Gastroesophageal sphincter (tissue), 4 donors: ENCODE measurements around the gene TMEM82. TPM values are rescaled to one million over a fixed set of nuclear protein-coding genes. Genes with fewer than 3 reads are reported as not detected.

Experiments
- ATAC-seq: fragments of 150-250 bp; one replicate; pipeline ENCODE4 v1.9.1; 2016; ENCODE audit warnings: mild to moderate bottlenecking, moderate library complexity
- H3K27ac ChIP-seq, 4 donors: fragments of 200-600 bp; sonication (generic) in 3 of 4; 1 replicate in 3 of 4; 2 replicates in 1 of 4; pipeline ENCODE4 v1.5.1; 2016 to 2019
- H3K27me3 ChIP-seq: fragments of 200-600 bp; sonication (generic); one replicate; pipeline ENCODE4 v1.5.1; 2019
- H3K36me3 ChIP-seq, 2 donors: fragments of 200-600 bp; sonication (generic); one replicate each; pipeline ENCODE4 v1.5.1; 2019; ENCODE audit warnings: control low read depth in 1 of 2
- H3K4me1 ChIP-seq, 3 donors: fragments of 200-600 bp; sonication (generic); 1 replicate in 2 of 3; 2 replicates in 1 of 3; pipeline ENCODE4 v1.5.1; 2016 to 2019; ENCODE audit warnings: control low read depth in 2 of 3
- H3K4me3 ChIP-seq, 2 donors: fragments of 200-600 bp; sonication (generic); one replicate each; pipeline ENCODE4 v1.5.1; 2019; ENCODE audit warnings: mild to moderate bottlenecking in 1 of 2, moderate library complexity in 1 of 2
- H3K9me3 ChIP-seq, 3 donors: fragments of 200-600 bp; sonication (generic); one replicate each; pipeline ENCODE4 v1.5.1; 2017 to 2019; ENCODE audit warnings: control low read depth in 2 of 3
- EP300 ChIP-seq: sonication (generic); formaldehyde crosslinking; IDR thresholded peaks from one replicate; pipeline ENCODE4 v1.6.1; 2017; ENCODE audit warnings: antibody characterized with exemption, mild to moderate bottlenecking
- POLR2A ChIP-seq, 2 donors: fragments of 450-650 bp; IDR thresholded peaks; one replicate each; pipeline ENCODE4 v1.6.1; 2017; ENCODE audit warnings: antibody characterized with exemption in 2 of 2, mild to moderate bottlenecking in 2 of 2, moderate library complexity in 1 of 2
- POLR2AphosphoS5 ChIP-seq: sonication (generic); formaldehyde crosslinking; IDR thresholded peaks from one replicate; pipeline ENCODE4 v1.6.1; 2017; ENCODE audit warnings: antibody characterized with exemption
- WGBS, 2 donors: methylation state at CpG; one replicate each; pipeline ENCODE4 v1.1.5; 2018; ENCODE audit warnings: low coverage in 1 of 2; 5-methylcytosine and 5-hydroxymethylcytosine counted together
- total RNA-seq, 4 donors: library from RNA; depleted of rRNA; stranded (reverse); fragments of >200 nt; gene quantifications; one replicate each; pipeline ENCODE4 v1.1.0, GENCODE V29; 2016
- TF ChIP-seq, protein P1 (sequence below), 4 experiments: fragments of 200-600 bp in 2 of 4; fragments of 450-650 bp in 2 of 4; sonication (generic) in 1 of 4; IDR thresholded peaks; one replicate each; pipeline ENCODE4 v1.5.1; 2017 to 2019; ENCODE audit warnings: antibody characterized with exemption in 4 of 4, mild to moderate bottlenecking in 2 of 4, moderate library complexity in 2 of 4

TMEM82 gene
- total RNA-seq, 4 donors from 2014 or later: not detected

DNA sequence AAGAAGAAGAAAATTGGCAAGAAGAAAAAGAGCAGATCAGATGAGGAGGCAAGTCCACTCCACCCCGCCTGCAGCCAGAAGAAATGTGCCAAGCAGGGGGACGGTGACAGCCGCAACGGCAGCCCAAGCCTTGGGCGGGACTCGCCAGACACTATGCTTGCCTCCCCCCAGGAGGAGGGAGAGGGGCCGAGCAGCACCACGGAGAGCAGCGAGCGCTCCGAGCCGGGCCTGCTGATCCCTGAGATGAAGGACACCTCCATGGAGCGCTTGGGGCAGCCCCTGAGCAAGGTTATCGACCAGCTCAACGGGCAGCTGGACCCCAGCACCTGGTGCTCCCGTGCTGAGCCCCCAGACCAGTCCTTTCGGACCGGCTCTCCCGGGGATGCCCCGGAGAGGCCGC lies 15.3 kb upstream of the TMEM82 start:
- Histone ChIP-seq H3K9me3 (no peaks in the 10 kb centered on the region), H3K4me1 (no peaks in the 10 kb centered on the region), H3K4me3 (no peak overlapping the region), H3K27ac (no peak overlapping the region), H3K36me3 (peaks cover 0 to 98% of the 10 kb centered on the region in 2 donors), H3K27me3 (no peaks in the 10 kb centered on the region)
- WGBS, 2 donors: 95% methylated on average over 4 of the region's 21 CpGs; no CpG with 5 or more reads in 1 of the 2 donors
- TF ChIP-seq EP300: no peak
- TF ChIP-seq POLR2A (IDR thresholded peaks at IDR 0.05): no peak
- TF ChIP-seq, protein P1, sequence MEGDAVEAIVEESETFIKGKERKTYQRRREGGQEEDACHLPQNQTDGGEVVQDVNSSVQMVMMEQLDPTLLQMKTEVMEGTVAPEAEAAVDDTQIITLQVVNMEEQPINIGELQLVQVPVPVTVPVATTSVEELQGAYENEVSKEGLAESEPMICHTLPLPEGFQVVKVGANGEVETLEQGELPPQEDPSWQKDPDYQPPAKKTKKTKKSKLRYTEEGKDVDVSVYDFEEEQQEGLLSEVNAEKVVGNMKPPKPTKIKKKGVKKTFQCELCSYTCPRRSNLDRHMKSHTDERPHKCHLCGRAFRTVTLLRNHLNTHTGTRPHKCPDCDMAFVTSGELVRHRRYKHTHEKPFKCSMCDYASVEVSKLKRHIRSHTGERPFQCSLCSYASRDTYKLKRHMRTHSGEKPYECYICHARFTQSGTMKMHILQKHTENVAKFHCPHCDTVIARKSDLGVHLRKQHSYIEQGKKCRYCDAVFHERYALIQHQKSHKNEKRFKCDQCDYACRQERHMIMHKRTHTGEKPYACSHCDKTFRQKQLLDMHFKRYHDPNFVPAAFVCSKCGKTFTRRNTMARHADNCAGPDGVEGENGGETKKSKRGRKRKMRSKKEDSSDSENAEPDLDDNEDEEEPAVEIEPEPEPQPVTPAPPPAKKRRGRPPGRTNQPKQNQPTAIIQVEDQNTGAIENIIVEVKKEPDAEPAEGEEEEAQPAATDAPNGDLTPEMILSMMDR (IDR thresholded peaks at IDR 0.05): no peak
- TF ChIP-seq POLR2AphosphoS5: no peak
- no peak for ATAC-seq

GRCh38 chr1:15727424-15727823 lies 14.9 kb upstream of the TMEM82 start:
- ATAC-seq: no peak
- Histone ChIP-seq H3K9me3 (no peaks in the 10 kb centered on the region), H3K36me3 (peaks cover 0 to 98% of the 10 kb centered on the region in 2 donors), H3K4me3 (no peak overlapping the region), H3K27me3 (no peaks in the 10 kb centered on the region), H3K4me1 (no peaks in the 10 kb centered on the region), H3K27ac (no peak overlapping the region)
- TF ChIP-seq EP300: no peak
- TF ChIP-seq POLR2A (IDR thresholded peaks at IDR 0.05): no peak
- no peak for TF ChIP-seq POLR2AphosphoS5
- TF ChIP-seq, protein P1 (IDR thresholded peaks at IDR 0.05): no peak
- no CpG with 5 or more reads among the region's 13 CpGs for WGBS, 2 donors

- Histone ChIP-seq H3K9me3 (no peaks in the 10 kb centered on the region), H3K4me3 (no peak overlapping the region), H3K36me3 (peaks cover 0 to 98% of the 10 kb centered on the region in 2 donors), H3K27me3 (no peaks in the 10 kb centered on the region), H3K4me1 (no peaks in the 10 kb centered on the region), H3K27ac (no peak overlapping the region)
- no CpG with 5 or more reads among the region's 23 CpGs for WGBS, 2 donors
- no peak for ATAC-seq
- TF ChIP-seq, protein P1 (IDR thresholded peaks at IDR 0.05): no peak
- TF ChIP-seq POLR2AphosphoS5: no peak
- TF ChIP-seq POLR2A (IDR thresholded peaks at IDR 0.05): no peak
- TF ChIP-seq EP300: no peak
These were observed 14.3 kb upstream of the TMEM82 start for GRCh38 chr1:15727866-15728534.

DNA sequence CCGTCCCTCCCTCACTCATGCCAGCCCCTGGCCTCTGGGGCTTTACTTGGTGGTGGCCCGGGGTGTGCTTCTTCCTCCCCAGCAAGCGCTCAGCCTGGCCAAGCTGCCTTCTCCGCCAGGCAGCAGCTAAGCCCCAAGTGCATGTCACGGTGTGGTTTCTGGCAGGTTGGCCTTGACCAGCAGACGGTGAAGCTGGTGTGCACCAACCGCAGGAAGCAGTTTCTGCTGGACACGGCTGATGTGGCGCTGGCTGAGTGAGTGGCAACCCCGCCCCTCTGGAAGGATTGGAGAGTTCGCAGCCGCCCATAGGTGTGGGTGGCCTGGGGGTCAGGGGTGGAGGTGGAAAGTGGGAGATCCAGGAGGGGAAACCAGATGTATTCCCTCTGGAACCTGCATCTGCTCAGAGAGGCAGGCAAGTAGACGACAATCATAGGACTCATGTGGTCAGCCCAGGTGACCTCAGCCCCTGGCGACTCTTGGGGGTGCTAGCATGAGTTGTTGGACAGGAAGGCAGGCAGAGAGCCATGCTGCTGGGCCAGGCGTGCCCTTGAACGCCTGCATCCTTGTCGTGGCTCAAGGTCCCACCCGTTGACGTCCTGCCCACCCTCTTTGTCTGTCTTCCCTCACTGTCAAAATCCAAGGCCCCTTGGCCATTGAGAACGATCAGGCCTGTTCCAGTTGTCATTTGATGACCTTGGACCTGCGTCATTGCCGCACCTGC lies 13.2 kb upstream of the TMEM82 start:
- TF ChIP-seq EP300: no peak
- TF ChIP-seq, protein P1 (IDR thresholded peaks at IDR 0.05): no peak
- no peak for TF ChIP-seq POLR2A (IDR thresholded peaks at IDR 0.05)
- TF ChIP-seq POLR2AphosphoS5: no peak
- no peaks in the 10 kb centered on the region for H3K9me3 ChIP-seq
- ATAC-seq: no peak

DNA sequence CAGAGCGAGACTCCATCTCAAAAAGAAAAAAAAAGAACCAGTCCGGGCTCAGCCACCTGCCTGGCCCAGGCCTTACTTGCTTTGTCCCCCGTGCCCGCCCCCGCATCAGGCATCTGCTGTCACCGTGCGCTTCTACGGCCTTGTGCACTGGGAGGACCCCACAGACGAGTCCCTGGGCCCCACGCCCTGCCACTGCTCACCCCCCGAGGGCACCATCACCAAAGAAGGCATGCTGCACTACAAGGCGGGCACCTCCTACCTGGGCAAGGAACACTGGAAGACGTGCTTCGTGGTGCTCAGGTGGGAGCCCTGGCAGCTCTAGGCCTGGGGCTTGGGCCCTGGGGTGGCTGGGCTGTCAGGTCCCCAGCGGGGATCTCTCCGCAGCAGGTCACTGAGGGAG lies 11.9 kb upstream of the TMEM82 start:
- Histone ChIP-seq H3K27ac (no peak overlapping the region), H3K27me3 (no peaks in the 10 kb centered on the region), H3K9me3 (no peaks in the 10 kb centered on the region), H3K4me1 (peaks cover 0 to 5% (median 0%) of the 10 kb centered on the region in 3 donors), H3K36me3 (peaks cover 0 to 99% of the 10 kb centered on the region in 2 donors), H3K4me3 (no peak overlapping the region)
- no peak for TF ChIP-seq EP300
- TF ChIP-seq, protein P1 (IDR thresholded peaks at IDR 0.05): no peak
- TF ChIP-seq POLR2AphosphoS5: no peak
- no peak for TF ChIP-seq POLR2A (IDR thresholded peaks at IDR 0.05)
- WGBS, 2 donors: 90% methylated on average over 4 of the region's 16 CpGs; no CpG with 5 or more reads in 1 of the 2 donors
- ATAC-seq: no peak

More for the DNA sequence above, 13.2 kb upstream of the TMEM82 start:
- Histone ChIP-seq H3K4me3 (no peak overlapping the region), H3K4me1 (no peaks in the 10 kb centered on the region), H3K36me3 (peaks cover 0 to 98% of the 10 kb centered on the region in 2 donors), H3K27ac (no peak overlapping the region), H3K27me3 (no peaks in the 10 kb centered on the region)
- WGBS, 2 donors: 73 to 90% methylated on average over 2 to 3 of the region's 22 CpGs
